Mesendoderm (in vitro differentiated cells): Measurements from ENCODE around the gene PDXDC1.
"Not testable (repeated sequence)": the region's sequence is repeated elsewhere in the genome, so short reads cannot be mapped to it uniquely, and the experiment has no call there.

ENCODE experiments used
- DNase-seq: peaks from one replicate; pipeline ENCODE4 v3.0.0; 2013
- H2AK5ac ChIP-seq: 2 replicates; pipeline ENCODE4 v1.6.1; 2013; ENCODE audit warnings: low read length, inconsistent platforms
- H2BK120ac ChIP-seq: 2 replicates; pipeline ENCODE4 v1.6.1; 2013; ENCODE audit warnings: low read depth, mild to moderate bottlenecking, low read length, moderate library complexity, mixed read lengths
- H2BK15ac ChIP-seq: replicated peaks from 2 replicates; pipeline ENCODE4 v1.6.1; 2013; ENCODE audit warnings: low read depth, mild to moderate bottlenecking, moderate library complexity
- H2BK5ac ChIP-seq: 2 replicates; pipeline ENCODE4 v1.6.1; 2013; ENCODE audit warnings: low read length, inconsistent platforms
- H3K18ac ChIP-seq: 2 replicates; pipeline ENCODE4 v1.6.1; 2013; ENCODE audit warnings: mild to moderate bottlenecking, low read length, mixed read lengths
- H3K23ac ChIP-seq: one replicate; pipeline ENCODE4 v1.6.1; 2013; ENCODE audit warnings: low read length
- H3K27ac ChIP-seq: 2 replicates; pipeline ENCODE4 v1.5.1; 2013; ENCODE audit warnings: low read depth, mild to moderate bottlenecking, inconsistent platforms, low read length, moderate library complexity
- H3K27me3 ChIP-seq: 2 replicates; pipeline ENCODE4 v1.6.1; 2013; ENCODE audit warnings: low read length, control low read depth, mild to moderate bottlenecking, inconsistent platforms; ENCODE audit not compliant: insufficient read depth, poor library complexity
- H3K36me3 ChIP-seq: 2 replicates; pipeline ENCODE4 v1.6.1; 2013; ENCODE audit warnings: low read length, inconsistent platforms; ENCODE audit not compliant: control insufficient read depth, insufficient read depth
- H3K4ac ChIP-seq: one replicate; pipeline ENCODE4 v1.6.1; 2013; ENCODE audit warnings: low read depth, mild to moderate bottlenecking, low read length, moderate library complexity
- H3K4me1 ChIP-seq: 2 replicates; pipeline ENCODE4 v1.6.1; 2013; ENCODE audit warnings: low read depth, low read length, inconsistent platforms; ENCODE audit not compliant: control insufficient read depth
- H3K4me2 ChIP-seq: 2 replicates; pipeline ENCODE4 v1.6.1; 2013; ENCODE audit warnings: low read length
- H3K4me3 ChIP-seq: 2 replicates; pipeline ENCODE4 v1.5.1; 2013; ENCODE audit warnings: mild to moderate bottlenecking, low read length
- H3K56ac ChIP-seq: one replicate; pipeline ENCODE4 v1.6.1; 2013; ENCODE audit warnings: low read length
- H3K79me1 ChIP-seq: 2 replicates; pipeline ENCODE4 v1.6.1; 2013; ENCODE audit warnings: low read length, inconsistent platforms
- H3K79me2 ChIP-seq: 2 replicates; pipeline ENCODE4 v1.6.1; 2013; ENCODE audit warnings: mild to moderate bottlenecking, low read length; ENCODE audit not compliant: control insufficient read depth, insufficient read depth
- H3K9ac ChIP-seq: 2 replicates; pipeline ENCODE4 v1.6.1; 2013; ENCODE audit warnings: low read length, inconsistent platforms
- H4K5ac ChIP-seq: one replicate; pipeline ENCODE4 v1.6.1; 2013; ENCODE audit warnings: low read length
- H4K8ac ChIP-seq: one replicate; pipeline ENCODE4 v1.6.1; 2013; ENCODE audit warnings: low read depth, mild to moderate bottlenecking, control low read depth, low read length, moderate library complexity
- WGBS: extraction: QIAGEN DNeasy Blood & Tissue Kit; methylation state at CpG from one replicate; pipeline ENCODE4 v1.1.7; 2013; ENCODE audit warnings: low lambda C conversion rate, missing lambda C conversion rate; ENCODE audit not compliant: insufficient coverage; ENCODE audit errors: extremely low coverage; 5-methylcytosine and 5-hydroxymethylcytosine counted together

Gene PDXDC1

DNA sequence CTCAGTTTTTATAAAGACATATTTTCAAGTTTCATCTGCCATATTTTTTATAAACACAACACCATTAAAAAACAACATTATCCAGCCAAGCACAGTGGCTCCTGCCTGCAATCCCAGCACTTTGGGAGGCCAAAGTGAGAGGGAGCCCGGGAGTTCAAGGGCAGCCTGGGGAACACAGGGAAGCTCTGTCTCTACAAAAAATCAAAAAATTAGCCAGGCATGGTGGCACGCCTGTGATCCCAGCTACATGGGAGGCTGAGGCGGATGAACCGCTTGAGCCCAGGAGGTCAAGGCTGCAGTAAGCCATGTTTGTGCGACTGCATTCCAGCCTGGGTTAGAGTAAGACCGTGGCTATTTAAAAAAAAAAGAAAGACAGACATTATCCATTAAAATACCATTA lies 98.3 kb downstream of the PDXDC1 start:
- Histone ChIP-seq H3K79me2 (no peaks in the 10 kb centered on the region), H4K5ac (no peak overlapping the region), H3K27me3 (no peaks in the 10 kb centered on the region), H3K4ac (no peak overlapping the region), H3K27ac (no peak overlapping the region), H3K23ac (no peak overlapping the region), H2BK15ac (no peak overlapping the region), H3K4me3 (no peak overlapping the region), H2AK5ac (no peak overlapping the region), H3K18ac (no peak overlapping the region), H3K36me3 (no peaks in the 10 kb centered on the region), H3K9ac (no peak overlapping the region), H2BK120ac (no peak overlapping the region), H3K79me1 (no peaks in the 10 kb centered on the region), H4K8ac (no peak overlapping the region), H3K4me2 (no peak overlapping the region), H3K4me1 (no peaks in the 10 kb centered on the region), H2BK5ac (no peak overlapping the region), H3K56ac (no peak overlapping the region)
- WGBS: no CpG with 5 or more reads among the region's 6 CpGs
- no peak for DNase-seq

DNA sequence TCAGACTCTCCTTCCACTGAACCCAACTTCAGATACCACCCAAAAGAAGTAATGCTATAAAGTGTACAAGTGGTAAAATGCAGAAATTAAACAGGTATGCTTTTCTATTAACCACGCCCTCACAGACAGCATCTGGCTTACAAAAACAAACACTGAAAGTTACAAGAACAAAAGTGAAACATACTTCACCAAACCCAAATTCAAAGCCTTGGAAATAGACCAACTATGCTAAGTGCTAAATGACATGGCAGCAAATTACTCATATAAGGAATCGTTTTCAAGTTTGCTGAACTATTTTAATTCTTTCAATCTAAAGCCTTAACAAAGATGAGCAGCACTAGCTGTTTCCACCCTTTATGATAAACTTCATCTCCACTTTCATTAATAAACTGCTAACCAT lies 101.3 kb downstream of the PDXDC1 start:
- H3K18ac ChIP-seq, H2BK15ac ChIP-seq, H3K4ac ChIP-seq, H3K27me3 ChIP-seq, H3K79me2 ChIP-seq, H2BK5ac ChIP-seq, H4K5ac ChIP-seq, H3K36me3 ChIP-seq, H2AK5ac ChIP-seq, H3K56ac ChIP-seq, H4K8ac ChIP-seq, H3K79me1 ChIP-seq, H3K4me1 ChIP-seq, H3K4me3 ChIP-seq, H2BK120ac ChIP-seq, DNase-seq, H3K9ac ChIP-seq, H3K4me2 ChIP-seq, H3K23ac ChIP-seq, H3K27ac ChIP-seq: not testable (repeated sequence)
- no CpG with 5 or more reads among the region's 2 CpGs for WGBS

DNA sequence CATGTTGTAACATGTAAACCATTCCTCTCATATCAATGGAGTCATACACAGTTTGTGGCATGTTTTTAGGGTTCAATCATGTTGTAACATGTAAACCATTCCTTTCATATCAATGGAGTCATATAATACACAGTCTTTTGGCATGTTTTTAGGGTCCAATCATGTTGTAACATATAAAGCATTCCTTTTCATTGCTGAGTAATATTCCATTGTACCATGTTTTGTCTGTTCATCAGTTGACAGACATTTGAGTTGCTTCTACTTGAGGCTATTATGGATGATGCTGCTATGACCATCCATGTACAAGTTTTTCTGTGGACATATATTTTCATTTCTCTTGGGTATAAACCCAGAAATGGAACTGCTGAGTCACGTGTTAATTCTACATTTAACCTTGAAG lies 106.1 kb downstream of the PDXDC1 start:
- not testable (repeated sequence) for H4K8ac ChIP-seq, H3K27ac ChIP-seq, H2BK120ac ChIP-seq, H3K27me3 ChIP-seq, H3K23ac ChIP-seq, H3K4ac ChIP-seq, H3K9ac ChIP-seq, H2AK5ac ChIP-seq, DNase-seq, H3K36me3 ChIP-seq, H2BK15ac ChIP-seq, H3K56ac ChIP-seq, H3K4me1 ChIP-seq, H2BK5ac ChIP-seq, H3K4me2 ChIP-seq, H3K79me2 ChIP-seq, H3K18ac ChIP-seq, H4K5ac ChIP-seq, H3K79me1 ChIP-seq, H3K4me3 ChIP-seq
- no CpG with 5 or more reads among the region's 1 CpG for WGBS

DNA sequence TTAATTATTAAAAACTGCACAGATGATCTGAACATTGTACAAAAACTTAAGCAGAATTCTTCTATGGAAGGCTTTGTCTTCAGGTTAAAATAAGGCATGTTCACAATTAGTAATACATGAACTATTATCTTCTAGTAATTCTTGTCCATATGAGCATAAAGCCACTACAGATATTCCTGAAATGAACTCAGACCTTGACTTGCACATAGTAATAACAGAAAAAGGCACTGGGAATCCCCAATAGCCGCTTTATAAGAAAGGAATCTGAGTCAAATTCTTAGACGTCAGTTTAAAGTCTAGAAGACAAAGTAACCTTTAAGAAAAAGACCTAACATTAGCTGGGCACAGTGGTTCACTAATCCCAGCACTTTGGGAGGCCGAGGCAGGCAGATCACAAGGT lies 108.0 kb downstream of the PDXDC1 start:
- H3K4me2 ChIP-seq, H3K4me3 ChIP-seq, DNase-seq, H3K36me3 ChIP-seq, H2BK5ac ChIP-seq, H3K27ac ChIP-seq, H3K79me1 ChIP-seq, H3K79me2 ChIP-seq, H2AK5ac ChIP-seq, H3K4ac ChIP-seq, H4K5ac ChIP-seq, H2BK120ac ChIP-seq, H3K56ac ChIP-seq, H3K9ac ChIP-seq, H4K8ac ChIP-seq, H3K23ac ChIP-seq, H3K18ac ChIP-seq, H2BK15ac ChIP-seq, H3K4me1 ChIP-seq, H3K27me3 ChIP-seq: not testable (repeated sequence)
- no CpG with 5 or more reads among the region's 3 CpGs for WGBS

- H2AK5ac ChIP-seq, H3K4me2 ChIP-seq, H3K79me1 ChIP-seq, H3K36me3 ChIP-seq, H3K27me3 ChIP-seq, H2BK120ac ChIP-seq, DNase-seq, H3K4ac ChIP-seq, H3K18ac ChIP-seq, H2BK15ac ChIP-seq, H2BK5ac ChIP-seq, H3K9ac ChIP-seq, H3K27ac ChIP-seq, H3K79me2 ChIP-seq, H4K8ac ChIP-seq, H3K4me3 ChIP-seq, H3K4me1 ChIP-seq, H3K23ac ChIP-seq, H4K5ac ChIP-seq, H3K56ac ChIP-seq: not testable (repeated sequence)
- no CpG with 5 or more reads among the region's 1 CpG for WGBS
Measured at GRCh38 chr16:15090663-15091269, 115.9 kb downstream of the PDXDC1 start.

- peak overlapping the region; percentile 8 for H3K4me2 ChIP-seq
- H3K27ac ChIP-seq, H4K8ac ChIP-seq, H3K18ac ChIP-seq, H2AK5ac ChIP-seq, H3K79me1 ChIP-seq, H4K5ac ChIP-seq, H2BK5ac ChIP-seq, H3K4me1 ChIP-seq, DNase-seq, H3K27me3 ChIP-seq, H3K23ac ChIP-seq, H3K36me3 ChIP-seq, H2BK15ac ChIP-seq, H2BK120ac ChIP-seq, H3K79me2 ChIP-seq: not testable (repeated sequence)
- H3K4me3 ChIP-seq: peak overlapping the region; percentile 27
- H3K4ac ChIP-seq: peak overlapping the region; percentile 68
- H3K9ac ChIP-seq: peak overlapping the region; percentile 69
- peak overlapping the region; percentile 91 for H3K56ac ChIP-seq
- WGBS: no CpG with 5 or more reads among the region's 14 CpGs
Measured at GRCh38 chr16:15093571-15093954, 118.7 kb downstream of the PDXDC1 start.
